Effector CD4-positive, alpha-beta T cell (primary cell): ENCODE data around the gene ACTR3C.
"Not testable (repeated sequence)": the region's sequence is repeated elsewhere in the genome, so short reads cannot be mapped to it uniquely, and the experiment has no call there.

Experiments used
- DNase-seq: peaks from one replicate; pipeline ENCODE4 v3.0.0-alpha.2; 2020

ACTR3C gene

GRCh38 chr7:150335108-150335773 is 11.9 kb upstream of the ACTR3C start:
- no peak for DNase-seq

- DNase-seq, result no peak
Observed at GRCh38 chr7:150334108-150334507, 10.8 kb upstream of the ACTR3C start.

- no peak for DNase-seq
Observed at GRCh38 chr7:150333659-150334058, 10.3 kb upstream of the ACTR3C start.

- DNase-seq, result no peak
Observed at GRCh38 chr7:150332852-150333635, 9.7 kb upstream of the ACTR3C start.

- DNase-seq, result no peak
Observed at GRCh38 chr7:150330211-150330885, 7.0 kb upstream of the ACTR3C start.

GRCh38 chr7:150329331-150330120 is 6.2 kb upstream of the ACTR3C start:
- no peak for DNase-seq

- no peak for DNase-seq
Observed at GRCh38 chr7:150327308-150327707, 4.0 kb upstream of the ACTR3C start.

GRCh38 chr7:150326657-150327268 is 3.4 kb upstream of the ACTR3C start:
- no peak for DNase-seq

GRCh38 chr7:150325901-150326300 is 2.6 kb upstream of the ACTR3C start:
- DNase-seq, result no peak

GRCh38 chr7:150325110-150325611 is 1.8 kb upstream of the ACTR3C start:
- DNase-seq, result no peak

GRCh38 chr7:150324373-150324961 is 1.1 kb upstream of the ACTR3C start:
- no peak for DNase-seq

- DNase-seq, result no peak
Observed at GRCh38 chr7:150323682-150324372, 482 bp upstream of the ACTR3C start.

- DNase-seq, result no peak
Observed at GRCh38 chr7:150322114-150322832, 1.1 kb downstream of the ACTR3C start.

GRCh38 chr7:150321788-150322113 is 1.6 kb downstream of the ACTR3C start:
- DNase-seq, result no peak

GRCh38 chr7:150317748-150318444 is 5.4 kb downstream of the ACTR3C start:
- DNase-seq, result no peak

- DNase-seq, result not testable (repeated sequence)
Observed at GRCh38 chr7:150316987-150317386, 6.4 kb downstream of the ACTR3C start.

- no peak for DNase-seq
Observed at GRCh38 chr7:150314639-150315239, 8.6 kb downstream of the ACTR3C start.

- no peak for DNase-seq
Observed at GRCh38 chr7:150313870-150314269, 9.5 kb downstream of the ACTR3C start.

- DNase-seq, result no peak
Observed at GRCh38 chr7:150313367-150313809, 10.0 kb downstream of the ACTR3C start.
